Retina (tissue), 1 donor: ENCODE measurements around the gene RAB26.

ENCODE experiments used
- DNase-seq: peaks from one replicate; pipeline ENCODE4 v3.0.0-alpha.2; 2016

Gene RAB26

DNA sequence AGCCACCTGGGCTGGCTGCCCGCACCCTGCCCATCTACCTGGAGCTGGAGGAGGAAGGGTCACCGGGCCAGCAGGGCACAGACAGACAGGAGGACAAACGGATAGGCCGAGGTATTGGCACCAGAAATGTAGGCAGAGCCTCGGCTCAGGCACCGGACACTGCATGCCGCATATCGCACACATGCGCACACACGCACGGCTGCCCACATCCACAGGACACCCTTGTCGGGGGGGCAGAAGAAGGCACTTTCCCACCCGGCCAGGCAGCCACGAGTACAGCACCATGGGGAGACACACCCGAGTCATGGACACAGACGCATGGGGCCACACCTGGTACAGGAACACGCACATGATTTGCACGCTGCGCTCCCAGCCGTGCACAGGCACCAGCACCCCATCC lies 33.5 kb downstream of the RAB26 start:
- no peak for DNase-seq

DNA sequence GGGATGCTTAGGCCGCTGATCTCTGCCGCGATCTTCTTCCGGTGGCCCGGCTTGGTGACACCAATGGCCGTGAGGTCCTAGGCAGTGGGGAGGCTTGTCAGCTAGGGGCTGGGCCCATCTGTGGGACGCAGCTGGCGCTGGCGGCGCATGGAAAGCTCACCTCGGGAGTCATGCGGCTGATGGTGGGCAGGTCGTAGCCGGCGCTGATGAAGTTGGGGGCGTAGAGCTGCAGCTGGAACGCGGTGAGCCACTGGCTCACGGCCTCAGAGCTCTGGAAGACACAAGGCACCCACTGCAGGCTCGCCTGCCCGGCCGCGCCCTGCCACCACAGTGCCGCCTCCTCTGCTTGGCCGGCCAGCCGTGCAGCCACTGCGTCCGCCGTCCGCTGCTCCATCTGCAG lies 35.2 kb downstream of the RAB26 start:
- DNase-seq = no peak

DNA sequence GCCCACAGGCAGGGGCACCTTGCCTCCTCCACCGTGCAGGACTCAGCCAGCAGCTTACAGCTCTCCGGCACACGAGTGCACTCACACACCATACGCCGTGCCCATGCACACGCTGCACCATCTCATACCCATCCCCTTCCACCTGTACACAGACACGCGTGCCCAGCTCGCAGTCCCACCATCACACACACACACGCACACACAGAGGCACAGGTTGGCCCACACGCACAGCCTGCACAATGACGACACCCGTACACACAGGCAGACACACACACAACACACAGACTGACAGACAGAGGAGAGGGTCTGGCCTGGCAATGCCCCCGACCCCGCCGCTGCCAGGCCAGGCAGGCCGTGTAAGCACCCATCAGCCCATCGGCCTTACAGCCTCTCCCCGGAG lies 35.9 kb downstream of the RAB26 start:
- DNase-seq = no peak

DNA sequence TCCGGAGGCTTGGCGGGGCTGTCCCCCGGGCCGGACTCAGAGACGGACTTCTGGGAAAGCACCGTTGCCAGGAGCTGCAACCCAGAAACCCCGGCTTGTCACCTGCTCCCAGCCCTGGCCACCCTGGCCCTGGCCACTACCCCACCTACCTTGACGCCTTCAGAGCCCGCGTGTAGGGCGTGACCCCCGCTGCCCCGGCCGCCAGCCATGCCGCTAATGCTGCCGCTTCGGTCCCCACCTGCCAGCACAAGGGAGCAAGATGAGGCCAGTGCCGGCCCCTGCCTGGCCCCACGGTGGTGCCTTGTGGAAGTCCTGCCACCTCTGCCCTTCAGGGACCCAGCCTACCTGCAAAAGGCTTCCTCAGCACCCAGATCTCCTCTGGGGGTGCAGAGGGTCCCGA lies 36.5 kb downstream of the RAB26 start:
- no peak for DNase-seq

DNA sequence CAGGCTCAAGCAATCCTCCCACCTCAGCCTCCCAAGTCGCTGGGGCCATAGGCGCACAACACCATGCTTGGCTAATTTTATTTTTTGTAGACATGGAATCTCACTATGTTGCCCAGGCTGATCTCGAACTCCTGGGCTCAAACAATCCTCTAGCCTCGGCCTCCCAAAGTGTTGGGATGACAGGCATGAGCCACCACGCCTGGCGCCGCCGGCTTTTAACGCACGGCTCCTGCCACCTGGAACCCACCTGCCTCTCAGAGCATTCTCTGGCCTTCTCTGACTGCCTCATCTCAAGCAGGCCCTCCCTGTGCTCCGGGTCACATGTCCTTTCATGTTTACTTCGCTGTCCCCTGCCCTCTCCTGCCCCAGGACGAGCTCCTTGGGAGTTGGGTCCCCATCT lies 37.6 kb downstream of the RAB26 start:
- no peak for DNase-seq

DNA sequence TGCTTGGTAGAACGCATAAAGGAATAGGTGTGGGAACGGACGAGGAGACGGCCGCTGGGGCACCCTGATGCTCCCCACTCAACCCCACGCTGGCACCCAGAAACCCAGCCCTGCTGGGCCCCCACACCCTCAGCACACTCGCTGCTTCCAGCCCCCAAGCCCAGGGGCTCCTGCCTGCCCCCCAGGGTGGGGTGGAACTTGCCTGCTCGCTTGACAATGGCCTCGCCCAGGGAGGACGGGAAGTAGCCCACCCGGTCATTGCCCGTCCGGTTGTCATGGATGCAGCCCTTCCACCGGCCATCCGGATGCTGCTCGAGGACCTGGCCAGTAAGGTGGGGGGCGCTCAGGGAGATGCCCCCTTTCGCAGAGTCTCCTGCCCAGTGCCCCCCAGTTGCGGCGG lies 38.1 kb downstream of the RAB26 start:
- no peak for DNase-seq

DNA sequence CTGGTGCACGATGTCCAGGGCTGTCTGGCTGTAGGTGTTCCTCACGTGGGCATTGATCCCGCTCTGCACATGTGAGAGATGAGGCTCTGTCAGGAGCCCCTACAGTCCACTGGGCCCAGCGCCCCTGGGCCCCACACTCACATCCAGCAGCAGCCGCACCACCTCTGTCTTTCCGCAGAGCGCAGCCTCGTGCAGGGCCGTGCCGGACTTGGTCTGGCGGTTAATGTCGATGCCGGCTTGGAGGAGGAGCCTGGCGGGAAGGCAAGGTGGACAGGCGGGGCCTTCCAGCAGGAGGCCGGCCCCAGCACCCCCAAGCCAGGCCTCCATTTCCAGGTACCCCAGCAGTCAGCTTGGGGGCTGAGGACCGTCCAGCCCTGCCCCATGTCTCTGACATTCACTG lies 38.8 kb downstream of the RAB26 start:
- DNase-seq = no peak

DNA sequence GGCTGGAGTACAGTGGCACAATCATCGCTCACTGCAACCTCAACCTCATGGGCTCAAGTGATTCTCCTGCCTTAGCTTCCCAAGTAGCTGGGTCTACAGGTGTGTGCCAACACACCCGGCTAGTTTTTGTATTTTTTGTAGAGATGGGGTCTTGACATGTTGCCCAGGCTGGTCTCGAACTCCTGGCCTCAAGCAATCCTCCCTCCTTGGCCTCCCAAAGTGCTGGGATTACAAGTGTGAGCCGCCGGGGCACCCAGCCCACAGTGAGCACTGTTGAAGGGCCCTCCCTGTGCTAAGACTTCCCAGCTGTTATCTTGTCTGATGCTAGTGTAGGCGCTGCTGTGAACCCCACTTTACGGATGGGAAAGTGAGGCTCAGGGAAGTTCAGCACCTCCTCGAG lies 40.0 kb downstream of the RAB26 start:
- DNase-seq = no peak

DNA sequence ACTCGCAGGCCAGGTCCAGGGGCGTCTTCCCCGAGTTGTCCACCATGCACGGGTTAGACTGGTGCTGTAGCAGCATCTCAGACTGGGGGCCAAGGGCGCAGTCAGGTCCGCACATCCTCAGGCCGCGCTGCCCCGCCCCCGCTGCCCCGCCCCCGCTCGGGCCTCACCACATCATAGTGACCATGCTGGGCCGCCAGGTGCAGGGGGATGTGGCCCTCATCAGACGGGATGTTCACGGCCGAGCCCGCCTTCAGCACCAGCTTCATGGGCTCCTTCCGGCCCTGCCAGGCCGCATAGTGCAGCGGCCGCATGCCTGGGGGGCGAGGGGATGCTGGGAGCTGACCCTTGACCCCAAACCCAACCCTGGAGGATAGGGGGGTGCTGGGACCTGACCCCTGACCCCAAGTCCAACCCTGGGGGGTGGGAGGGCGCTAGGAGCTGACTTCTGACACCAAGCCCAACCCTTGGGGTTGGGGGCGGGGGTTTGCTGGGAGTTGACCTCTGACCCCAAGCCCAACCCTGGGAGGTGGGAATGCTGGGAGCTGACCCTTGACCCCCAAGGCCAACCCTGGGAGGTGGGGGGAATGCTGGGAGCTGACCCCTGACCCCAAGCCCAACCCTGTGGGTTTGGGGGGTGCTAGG lies 40.9 kb downstream of the RAB26 start:
- DNase-seq = no peak

DNA sequence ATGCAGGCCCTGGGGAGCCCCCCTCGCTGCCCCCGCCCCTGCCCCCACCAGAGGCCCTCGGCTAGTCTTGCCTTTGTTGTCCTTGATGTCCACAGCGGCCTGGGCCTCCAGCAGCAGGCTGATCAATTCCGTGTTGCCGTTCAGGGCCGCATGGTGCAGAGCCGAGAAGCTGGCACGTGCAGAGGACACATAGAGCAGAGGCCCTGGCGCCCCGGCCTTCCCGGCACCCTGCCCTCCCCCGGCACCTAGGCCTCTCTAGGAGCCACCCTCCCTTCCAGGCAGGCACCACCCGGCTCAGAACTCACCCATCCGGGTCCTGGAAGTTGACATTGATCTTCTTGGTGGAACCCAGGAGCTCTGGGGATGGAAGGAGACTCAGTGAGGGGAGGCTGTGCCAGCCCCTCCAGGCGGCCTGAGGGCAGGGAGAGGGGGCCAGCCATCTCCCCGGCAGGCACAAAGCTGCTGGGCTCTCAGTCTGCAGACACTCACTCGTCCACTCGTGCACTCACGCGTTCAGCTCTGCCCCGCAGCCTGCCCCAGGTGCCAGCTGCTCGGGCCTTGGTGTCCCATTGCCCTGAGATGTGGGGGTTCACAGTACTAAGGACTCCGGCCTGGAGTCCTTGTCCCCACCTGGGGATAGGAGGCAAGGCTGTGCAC lies 41.7 kb downstream of the RAB26 start:
- no peak for DNase-seq

DNA sequence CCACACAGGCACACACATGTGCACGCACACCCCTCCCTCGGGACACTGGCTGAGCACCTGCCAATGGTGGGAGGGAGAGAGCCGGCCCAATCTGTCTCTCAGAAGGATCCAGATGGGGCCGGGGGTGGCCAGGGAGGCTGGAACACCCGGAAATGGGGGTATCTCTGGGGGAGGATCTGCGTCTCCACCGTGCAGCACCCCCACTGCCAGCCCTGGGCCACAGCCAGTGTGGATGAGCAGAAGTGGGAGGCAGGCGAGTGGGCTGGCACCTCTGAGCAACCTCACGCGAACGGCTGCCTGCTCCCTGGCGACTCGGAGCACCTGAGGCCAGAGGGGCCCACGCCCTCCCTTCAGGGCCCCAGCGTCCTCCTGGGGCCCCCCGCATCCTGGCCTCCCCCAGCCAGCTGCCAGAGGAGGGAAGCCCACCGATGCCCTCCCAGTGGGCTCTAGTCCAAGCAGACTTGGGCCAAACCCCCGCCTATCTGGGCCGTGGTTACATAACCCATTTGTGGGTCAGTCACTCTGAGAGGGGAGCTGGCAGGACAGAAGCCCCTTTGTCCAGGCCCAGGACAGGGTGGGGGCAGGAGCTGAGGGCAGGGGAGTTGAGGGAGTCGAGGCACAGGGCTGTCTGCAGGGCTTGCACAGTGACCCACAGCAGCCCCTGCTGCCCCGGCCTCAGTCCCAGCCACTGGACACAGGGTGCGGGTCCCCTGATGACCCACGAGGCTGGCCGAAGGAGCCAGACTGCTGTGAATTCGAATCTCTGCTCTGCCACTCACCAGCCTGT lies 42.4 kb downstream of the RAB26 start:
- DNase-seq = peak; percentile 28

DNA sequence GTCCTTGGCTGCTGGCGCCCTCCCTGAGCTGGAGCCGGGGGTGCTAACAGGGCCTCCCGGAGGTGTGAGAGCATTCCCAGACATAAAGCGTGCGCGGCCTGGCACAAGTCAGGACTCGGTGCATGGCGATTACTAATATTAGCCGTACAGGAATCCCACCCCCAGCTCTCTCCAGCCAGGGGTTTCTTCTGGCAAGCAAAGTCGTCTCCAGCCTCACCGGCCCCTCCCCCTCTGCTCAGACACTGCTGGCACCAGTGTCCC lies 43.0 kb downstream of the RAB26 start:
- no peak for DNase-seq

DNA sequence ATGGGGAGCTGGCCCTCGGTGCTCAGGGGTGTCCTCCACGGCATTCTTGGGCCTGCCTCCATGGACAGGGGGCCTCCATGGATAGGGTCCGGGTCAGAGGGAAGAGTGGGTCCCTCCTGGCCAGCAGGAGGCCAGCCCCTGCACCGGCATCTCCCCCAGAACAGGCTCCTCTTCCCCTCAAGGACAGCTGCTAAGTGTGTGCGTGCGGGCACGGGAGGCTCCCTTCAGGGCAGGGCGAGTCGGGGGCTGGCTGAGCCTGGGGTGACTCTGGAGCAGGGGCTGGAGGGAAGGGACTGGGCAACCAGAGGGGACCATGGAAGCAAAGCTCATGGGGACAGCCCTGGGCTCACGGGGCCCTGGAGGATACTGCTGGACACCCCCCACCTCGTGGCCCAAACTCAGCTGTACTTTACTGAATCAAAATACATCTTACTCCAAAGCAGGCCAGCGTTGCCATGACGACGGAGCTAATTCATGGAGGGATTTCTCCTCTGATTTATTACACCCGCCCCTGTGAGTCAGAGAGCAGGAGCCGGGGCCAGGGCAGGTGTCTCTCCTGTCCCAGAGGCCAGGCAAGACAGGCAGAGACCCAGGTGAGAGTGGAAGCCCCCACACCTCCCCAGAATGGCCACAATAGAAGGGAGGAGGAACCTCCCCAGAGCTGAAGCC lies 45.9 kb downstream of the RAB26 start:
- DNase-seq = no peak

DNA sequence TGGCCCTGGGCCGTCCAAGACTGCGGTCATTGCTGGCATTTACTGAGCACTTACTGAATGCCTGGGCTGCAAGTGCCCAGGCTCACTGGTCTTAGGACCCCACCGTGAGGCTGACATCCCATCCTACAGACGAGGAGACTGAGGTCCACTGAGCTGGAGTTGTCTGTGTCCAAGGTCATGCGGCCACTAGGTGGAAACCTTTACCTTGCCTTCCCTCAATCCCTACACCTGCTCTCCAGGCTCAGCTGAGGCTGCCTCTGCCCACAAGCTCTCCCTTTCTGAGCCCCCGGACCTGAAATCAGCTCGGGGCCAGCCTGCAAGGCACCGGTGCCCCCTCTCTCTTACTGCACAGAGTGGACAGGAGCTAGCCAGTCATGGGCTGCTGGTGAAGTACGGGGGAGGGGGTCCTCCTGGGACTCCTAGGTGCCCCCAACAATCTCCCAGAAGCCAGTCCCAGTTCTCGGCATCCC lies 46.5 kb downstream of the RAB26 start:
- peak; percentile 55 for DNase-seq

DNA sequence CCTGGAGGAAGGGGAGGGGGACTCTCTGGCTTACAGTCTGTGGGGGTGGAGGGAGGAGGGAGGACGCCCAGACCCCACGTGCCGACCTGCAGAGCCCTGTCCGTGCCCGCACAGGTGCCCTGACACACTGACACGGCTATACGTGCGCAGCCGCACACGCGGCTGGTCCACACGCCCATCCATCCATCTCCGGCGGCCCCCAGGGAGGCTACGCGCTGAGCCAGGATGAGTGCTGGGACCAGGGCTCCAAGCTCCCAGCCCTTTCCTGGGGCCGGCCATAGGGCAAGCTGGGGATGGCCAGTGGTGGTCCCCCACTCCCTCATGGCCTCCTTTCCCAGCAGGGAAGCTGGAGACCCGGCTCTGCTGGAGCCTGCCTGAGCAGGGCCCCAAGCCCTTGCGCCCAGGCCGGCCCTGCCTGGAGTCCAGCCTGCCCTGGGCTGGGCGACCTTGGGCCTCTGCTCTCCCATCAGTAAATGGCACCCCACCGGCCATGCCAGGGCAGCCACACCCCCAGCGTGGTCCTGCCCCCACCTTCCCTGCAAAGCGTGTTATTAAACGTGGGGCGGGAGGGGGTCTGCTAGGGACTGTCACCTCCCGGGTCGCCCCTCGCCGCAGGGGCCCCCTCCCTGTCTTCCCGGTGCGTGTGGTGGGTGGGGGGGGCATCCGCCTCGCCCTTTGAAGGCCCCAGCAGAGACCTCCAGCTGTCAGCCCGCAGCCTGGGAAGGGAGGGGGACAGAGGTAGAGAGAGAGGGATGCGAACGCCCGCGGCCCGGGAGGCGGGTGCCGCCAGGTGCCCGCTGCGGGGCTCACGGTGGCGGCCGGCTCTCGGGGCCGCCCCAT lies 47.1 kb downstream of the RAB26 start:
- DNase-seq = peak; percentile 64

DNA sequence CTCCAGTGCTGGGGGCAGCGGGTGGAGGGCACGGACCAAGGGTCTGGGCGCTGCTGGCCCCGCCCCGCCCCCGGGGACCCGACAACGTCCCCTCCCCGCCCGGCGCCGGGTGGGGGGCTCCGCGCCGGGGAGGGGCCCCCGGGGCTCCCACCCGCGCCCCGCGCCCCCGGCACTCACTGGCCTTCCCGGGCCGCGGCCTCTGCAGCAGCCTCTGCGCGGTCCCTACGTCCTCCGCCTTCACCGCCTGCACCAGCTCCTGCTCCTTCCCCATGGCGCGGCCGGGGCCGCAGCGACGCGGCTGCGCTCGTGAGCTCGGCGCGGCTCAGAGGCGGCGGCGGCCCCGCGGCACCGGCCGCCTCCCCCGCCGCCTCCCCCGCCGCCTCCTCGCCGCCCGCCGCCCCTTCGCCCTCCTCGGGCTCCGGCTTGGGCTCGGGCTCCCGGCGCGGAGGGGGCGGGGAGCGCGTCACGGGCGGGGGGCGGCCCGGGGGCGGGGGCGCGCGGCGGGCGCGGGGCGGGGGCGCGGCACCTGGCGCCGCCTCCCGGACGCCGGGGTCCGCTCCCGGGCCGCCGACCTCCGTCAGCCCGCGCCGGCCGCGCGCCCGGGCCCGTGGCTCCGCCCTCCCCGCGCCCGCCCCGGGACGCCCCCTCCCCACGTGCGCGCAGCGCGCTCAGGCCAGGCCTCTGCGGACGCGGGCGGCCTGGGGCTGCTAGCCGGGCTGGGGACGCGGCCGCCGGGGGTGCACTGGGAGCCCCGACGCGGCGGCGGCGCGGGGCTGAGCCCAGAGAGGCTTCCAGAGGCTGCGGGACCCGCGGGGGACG lies 47.9 kb downstream of the RAB26 start, which contains the start of gene CASKIN1:
CASKIN1 (minus strand) TSS at position 444 of the 819 bp plus-strand sequence; CDS start at position 271, 173 bp downstream.
- no peak for DNase-seq

DNA sequence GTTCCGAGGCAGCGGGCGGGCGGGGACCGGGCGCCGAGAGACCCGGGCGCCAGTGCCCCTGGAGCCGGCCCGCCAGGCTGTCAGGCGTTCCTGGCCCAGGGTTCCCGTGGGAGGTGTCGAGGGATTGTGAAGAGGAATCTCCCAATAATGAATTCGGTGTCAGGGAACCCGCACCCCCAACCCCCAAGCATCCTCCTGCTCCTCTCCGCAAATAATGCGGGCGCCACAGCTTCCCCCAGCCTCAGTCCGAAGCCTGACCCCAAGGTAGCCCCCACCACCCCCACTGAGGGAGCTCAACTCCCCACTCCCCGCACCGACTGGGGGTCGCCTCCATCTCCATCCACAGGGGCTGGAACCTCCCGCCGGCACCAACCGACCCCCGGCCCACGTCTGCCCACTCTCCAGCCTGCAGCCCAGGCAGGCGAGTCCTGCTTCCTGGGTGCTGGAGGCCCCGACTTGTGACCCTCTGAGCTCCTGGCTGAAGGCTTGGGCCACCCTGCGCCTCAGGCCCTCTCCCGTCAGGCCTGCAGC lies 48.6 kb downstream of the RAB26 start:
- no peak for DNase-seq

DNA sequence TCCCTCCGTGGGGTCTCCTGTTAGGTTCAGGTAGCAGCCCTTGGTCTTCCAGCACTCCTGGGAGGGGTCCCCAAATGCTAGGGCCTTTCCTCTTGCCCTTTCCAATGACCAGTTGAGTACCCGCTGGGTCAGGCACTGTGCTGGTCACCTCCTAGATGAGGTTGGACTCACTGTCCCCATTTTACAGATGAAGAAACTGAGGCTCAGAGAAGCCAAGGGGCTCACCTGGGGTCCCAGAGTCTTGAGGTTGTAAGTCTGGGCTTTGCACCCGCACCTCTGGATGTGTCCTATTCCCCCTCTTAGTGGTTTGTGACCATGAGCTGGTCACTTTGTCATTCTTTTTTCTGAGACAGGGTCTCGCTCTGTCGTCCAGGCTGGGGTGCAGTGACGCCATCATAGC lies 49.3 kb downstream of the RAB26 start:
- DNase-seq = no peak

DNA sequence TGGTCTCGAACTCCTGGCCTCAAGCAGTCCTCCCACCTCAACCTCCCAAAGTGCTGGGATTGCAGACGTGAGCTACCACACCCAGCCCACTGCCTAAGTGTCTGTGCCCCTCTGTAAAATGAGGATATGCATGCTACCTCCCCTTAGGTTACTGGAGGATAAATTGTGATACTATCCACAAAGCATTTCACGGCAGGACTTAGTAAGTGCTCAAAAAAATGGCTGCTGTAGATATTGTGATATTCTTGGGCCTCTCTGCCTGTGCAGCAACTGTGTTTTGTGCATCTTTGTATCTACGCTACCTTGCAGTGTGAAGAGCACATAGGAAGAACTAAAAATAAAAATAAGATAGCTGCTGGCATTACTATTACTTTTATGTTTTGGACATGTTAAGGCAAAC lies 49.9 kb downstream of the RAB26 start:
- DNase-seq = no peak

DNA sequence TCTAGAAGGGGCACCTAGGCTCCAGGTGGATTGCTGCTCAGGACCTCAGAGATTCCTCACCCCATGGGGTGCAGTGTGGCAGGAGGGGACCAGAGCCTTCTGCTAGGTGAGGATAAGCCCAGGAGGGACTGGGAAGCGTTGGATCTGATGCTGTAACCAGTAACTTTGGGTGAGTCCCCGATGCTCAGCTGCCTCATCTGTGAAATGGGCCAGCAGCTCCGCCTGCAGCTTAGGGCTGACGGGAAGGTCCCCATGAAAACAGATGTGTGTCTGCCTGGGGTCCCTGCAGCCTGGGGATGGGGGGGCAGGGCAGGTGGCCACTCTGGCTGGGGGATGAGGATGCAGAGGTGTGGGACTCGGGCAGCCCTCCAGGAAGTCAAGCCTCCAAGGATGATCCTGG lies 50.7 kb downstream of the RAB26 start:
- DNase-seq = no peak

DNA sequence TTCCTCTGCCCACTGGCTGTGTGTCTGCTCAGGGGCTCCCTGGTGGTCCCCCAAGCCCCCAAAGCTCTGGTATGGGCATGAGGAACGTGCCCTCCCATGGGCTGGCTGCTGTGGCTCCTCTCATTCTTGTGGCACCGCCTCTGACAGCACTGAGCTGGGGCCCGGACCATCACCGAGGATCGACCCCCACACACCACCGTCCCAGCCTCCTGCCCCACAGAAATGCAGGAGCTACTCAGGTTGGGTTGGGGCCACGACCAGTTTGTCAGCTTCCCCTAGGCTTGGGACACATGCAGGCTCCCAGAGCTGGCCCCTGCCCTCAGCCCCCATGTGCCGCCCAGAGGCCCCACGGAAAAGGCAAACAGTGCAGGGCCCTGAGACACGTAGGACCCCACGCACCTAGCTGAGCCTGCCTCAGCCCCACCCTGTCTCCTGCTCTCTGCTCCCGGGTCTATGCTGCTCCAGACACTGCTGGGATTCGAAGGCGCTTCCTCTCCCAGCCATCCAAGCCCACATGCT lies 51.3 kb downstream of the RAB26 start:
- no peak for DNase-seq
